Hematopoietic multipotent progenitor cell treated with erythropoietin and hydrocortisone succinate and interleukin-3 and kit ligand, for 4 days (in vitro differentiated cells): Measurements from ENCODE around the gene CFAP46.
"Not testable (repeated sequence)": the region's sequence is repeated elsewhere in the genome, so short reads cannot be mapped to it uniquely, and the experiment has no call there.

Experiments used
- DNase-seq: peaks from one replicate; pipeline ENCODE4 v3.0.0-alpha.2; 2015

The CFAP46 gene

GRCh38 chr10:132962623-132963429, 20.5 kb upstream of the CFAP46 start:
- no peak for DNase-seq

DNA sequence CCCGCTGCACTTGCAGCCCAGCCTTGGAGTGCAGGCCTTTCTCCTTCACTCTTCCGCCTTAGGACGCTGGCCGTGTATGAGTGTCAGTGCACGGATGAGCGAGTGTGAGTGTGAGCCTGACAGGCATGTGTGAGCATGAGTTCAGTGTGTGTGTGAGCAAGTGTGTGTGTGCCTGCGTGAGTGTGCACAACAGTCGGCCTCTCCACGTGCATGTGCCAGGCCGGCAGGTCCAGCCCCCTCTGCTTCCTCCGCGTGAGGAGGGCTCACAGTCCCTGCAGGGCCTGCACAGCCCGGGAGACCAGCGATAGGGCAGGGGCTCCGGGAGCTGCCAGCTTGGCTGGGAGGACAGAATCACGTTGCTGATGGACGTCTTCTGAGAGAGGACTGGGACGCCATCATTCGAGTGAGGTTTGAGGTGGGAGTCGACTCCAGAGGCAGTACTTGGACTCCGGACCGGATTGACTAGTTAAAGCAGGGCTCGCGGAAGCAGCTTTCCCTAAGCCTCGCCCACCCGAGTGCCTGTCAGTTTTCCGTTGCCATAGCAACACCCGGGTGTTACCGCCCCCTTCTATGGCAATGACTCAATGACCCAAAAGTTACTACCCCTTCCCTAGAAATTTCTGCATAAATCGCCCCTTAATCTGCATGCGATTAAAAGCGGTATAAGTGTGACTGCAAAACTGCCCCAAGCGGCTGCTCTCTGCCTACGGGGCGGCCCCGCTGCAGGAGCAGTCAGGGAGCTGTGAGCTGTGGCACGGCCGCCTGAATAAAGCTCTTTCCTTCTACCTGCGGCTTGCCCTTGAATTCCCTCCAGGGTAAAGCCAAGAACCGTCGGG, 19.6 kb upstream of the CFAP46 start:
- DNase-seq, result peak; percentile 68

GRCh38 chr10:132961420-132961786, 19.0 kb upstream of the CFAP46 start:
- DNase-seq, result no peak

- DNase-seq, result no peak
Measured at GRCh38 chr10:132960631-132961419, 18.5 kb upstream of the CFAP46 start.

DNA sequence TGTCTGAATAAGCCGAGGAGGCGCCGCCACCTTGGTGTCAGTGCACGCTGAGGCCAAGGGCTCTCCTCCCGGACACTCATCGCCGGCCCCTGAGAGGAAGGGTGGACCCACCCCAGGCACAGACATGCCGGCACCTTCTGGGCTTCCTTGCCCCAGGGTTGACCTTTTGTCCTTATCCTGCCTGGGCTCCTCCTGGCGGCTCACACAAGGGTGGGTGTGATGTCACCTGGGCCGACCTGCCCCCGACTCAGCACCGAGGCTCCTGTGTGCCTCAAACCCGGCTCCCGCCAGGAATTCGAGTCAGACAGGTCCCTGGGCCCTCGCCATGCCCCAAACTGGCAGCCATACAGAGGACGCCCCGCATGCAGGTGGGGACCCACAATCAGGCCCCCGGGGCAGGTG, 17.7 kb upstream of the CFAP46 start:
- no peak for DNase-seq

DNA sequence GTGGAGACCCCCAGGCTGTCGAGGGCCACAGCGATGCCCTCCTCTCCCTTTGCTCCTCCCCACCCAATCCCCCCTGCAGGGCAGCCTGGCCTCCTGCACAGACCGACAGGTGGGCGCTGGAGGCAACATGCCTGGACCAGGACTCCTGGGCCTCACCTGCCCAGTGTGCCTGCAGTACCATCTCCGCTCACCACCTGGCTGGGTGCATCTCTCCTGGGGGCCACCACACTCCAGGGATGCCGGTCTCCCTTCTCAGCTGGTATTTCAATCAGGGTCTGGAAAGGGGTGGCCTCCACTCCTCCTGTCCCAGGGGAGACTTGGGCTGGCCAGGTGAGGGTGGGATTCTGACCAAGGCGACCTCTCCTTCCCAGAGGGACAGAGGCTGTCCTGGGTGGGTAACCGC, 17.2 kb upstream of the CFAP46 start:
- DNase-seq, result no peak

- no peak for DNase-seq
Measured at GRCh38 chr10:132958883-132959558, 16.7 kb upstream of the CFAP46 start.

DNA sequence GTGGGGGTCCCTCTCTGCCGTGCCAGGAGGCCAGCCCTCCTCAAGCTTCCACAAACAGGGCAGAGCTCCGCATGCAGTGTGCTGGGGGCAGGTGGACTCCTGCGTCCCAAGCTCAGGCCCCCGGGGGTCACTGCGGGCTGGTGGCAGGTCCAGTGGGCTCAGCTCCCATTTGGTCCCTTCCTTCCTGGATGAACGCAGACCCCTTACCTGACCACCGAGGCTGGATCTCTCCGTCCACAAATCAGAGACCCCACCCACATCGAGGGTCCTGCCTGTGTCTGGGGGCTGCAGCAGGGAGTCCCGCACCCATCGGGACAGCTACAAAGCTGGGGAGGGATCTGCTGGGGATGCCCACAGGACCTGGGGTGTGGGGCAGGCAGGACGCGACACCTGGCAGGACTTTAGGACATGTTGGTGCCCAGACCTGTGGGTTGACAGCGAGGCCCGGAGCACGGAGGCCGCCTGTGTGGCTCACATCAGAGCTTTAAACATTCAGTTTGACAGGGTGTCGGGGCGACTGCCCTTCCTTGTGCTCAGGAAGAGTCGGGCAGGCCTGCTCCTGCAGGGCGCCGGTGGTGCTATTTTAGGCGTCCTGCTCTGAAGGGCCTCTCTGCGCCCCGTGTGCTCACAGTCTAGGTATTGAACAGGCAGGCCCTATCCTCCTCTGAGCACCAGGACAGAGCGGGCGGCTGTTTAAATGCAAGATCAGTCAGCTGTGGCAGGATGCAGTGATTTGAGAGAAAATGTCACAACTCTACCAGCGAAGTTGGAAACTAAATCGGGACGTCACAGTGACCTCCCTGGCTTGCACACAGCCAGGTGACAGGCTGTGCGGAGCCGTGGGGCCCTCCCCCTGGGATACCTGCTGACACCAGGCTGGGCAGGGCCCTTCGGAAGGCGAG, 15.9 kb upstream of the CFAP46 start:
- DNase-seq, result no peak

DNA sequence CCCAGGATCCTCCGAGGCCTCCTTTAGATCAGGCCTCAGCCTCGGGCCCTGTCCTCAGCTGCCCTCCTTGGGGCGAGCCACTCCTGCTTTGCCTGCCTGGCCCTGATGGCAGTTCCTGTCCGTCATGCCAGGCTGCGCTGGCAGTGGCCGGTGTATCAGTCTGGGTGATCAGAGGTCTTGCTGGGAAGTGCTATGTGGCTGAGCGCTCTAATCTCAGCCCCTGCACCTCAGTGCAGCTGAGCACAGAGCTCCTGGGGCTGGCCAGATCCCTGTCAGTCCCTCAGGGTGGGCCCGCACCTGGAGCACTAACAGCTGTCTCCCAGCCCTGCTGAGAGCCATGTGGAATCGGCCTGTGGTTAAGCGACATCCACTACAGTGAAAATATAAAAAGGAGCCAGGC, 14.8 kb upstream of the CFAP46 start:
- no peak for DNase-seq

DNA sequence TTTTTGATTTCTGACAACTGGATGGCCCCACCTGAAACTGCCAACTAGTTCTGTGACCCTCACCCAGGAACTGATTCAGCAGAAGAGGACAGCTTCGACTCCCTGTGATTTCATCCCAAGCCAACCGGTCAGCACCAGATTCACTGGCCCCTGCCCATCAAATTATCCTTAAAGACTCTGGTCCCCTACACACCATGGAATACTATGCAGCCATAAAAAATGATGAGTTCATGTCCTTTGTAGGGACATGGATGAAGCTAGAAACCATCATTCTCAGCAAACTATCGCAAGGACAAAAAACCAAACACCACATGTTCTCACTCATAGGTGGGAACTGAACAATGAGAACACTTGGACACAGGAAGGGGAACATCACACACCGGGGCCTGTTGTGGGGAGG, 13.9 kb upstream of the CFAP46 start:
- not testable (repeated sequence) for DNase-seq

GRCh38 chr10:132955479-132955878, 13.1 kb upstream of the CFAP46 start:
- DNase-seq, result no peak

DNA sequence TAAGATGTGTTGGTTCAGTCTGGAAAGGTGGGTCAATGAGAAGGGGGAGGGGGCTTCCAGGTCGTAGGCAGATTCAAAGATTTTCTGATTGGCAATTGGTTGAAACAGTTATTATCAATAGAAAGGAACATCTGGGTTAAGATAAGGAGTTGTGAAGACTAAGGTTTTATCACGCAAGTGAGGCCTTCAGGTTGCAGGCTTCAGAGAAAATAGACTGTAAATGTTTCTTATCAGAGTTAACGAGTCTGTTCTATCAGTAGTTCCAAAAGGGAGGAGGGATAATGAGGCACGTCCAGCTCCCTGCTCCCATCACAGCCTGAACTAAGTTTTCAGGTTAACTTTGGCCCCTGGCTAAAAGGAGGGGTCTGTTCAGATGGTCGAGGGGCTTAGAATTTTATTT, 11.1 kb upstream of the CFAP46 start:
- no peak for DNase-seq

GRCh38 chr10:132951926-132952325, 9.6 kb upstream of the CFAP46 start:
- no peak for DNase-seq

DNA sequence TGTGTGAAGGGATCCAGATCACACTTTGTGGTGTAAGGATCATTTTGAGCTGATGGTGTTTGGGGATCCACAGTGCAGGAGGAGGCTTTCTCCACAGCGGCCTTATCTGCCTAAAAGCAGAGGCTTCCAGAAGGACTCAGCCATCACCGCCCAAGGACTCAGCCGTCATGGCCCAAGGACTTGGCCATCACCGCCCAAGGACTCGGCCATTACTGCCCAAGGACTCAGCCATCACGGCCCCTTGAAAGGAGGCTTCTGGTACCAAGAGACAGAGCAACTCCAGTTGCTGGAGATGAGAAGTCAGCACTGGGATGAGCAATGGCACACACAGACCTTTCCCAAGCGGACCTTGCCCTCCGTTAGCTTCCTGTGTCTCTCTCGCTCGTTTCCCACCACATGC, 6.0 kb upstream of the CFAP46 start:
- DNase-seq, result no peak

DNA sequence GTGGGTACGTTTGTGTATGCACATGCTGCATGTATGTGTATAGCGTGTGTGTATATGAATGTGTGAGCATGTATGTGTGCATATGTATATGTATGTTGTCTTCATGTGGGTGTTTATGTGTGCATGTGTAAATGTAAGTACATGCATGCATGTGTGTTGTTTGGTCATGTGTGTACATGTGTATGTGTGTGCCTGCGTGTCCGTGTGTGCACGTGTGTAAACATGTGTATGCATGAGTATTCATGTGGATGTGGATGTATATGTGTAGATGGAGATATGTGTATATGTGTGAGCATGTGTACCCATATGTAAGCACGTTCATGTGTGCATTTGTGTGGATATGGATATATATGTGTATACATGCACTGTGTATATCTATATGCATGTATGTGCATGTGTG, 5.5 kb upstream of the CFAP46 start:
- no peak for DNase-seq

GRCh38 chr10:132946806-132947546, 4.6 kb upstream of the CFAP46 start:
- DNase-seq, result no peak

- DNase-seq, result no peak
Measured at GRCh38 chr10:132946311-132946710, 3.9 kb upstream of the CFAP46 start.

DNA sequence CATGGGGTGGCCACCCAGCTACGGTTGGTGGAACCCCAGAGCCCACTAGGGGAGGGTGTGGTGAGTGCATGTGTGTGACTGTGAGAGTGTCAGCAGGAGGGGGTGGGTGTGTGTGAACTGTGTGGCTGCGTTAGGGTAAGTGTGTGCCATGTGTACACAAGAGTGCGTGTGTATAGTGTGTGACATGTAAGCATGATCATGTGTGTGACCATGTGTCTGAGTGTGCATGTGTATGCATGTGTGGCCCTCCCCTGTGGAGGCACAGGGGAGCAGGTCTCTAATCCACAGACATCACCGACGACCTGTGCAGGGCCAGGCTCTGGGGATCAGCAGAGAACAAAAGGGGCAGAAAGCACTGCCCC, 3.5 kb upstream of the CFAP46 start:
- DNase-seq, result no peak

GRCh38 chr10:132945125-132945893, 2.9 kb upstream of the CFAP46 start:
- DNase-seq, result no peak

DNA sequence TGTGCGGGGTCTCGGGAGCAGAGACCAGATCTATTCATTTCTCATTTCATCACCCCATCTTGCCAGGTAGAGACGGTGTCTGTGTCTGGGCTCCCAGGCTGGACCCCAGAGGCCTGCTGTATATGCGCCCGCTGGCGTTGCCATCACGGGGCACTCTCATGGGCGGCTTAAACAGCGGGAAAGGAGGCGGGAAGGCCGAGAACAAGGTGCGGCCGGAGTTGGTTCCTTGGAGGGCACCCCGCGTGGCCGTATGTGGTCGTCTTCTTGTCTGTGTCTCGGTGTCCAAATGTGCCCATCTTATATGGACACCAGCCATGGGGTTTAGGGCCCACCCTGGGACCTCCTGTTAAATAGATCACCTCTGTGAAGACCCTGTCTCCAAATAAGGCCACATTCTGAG, 2.1 kb upstream of the CFAP46 start:
- no peak for DNase-seq
